ENCODE data around the gene OR52H1.
"Not testable (repeated sequence)": the region's sequence is repeated elsewhere in the genome, so short reads cannot be mapped to it uniquely, and the experiment has no call there.

GRCh38 chr11:5584458-5584857, 36.1 kb upstream of the OR52H1 start:
- TF ChIP-seq CTCF (IDR thresholded peaks at IDR 0.05); GATA2 (CRISPR knock-in tag; IDR thresholded peaks at IDR 0.05); RFX5 (IDR thresholded peaks at IDR 0.05; ENCODE audit: low read length); SMC3 (IDR thresholded peaks at IDR 0.05; ENCODE audit: low read depth, low read length); POLR2AphosphoS5 (IDR thresholded peaks at IDR 0.05; ENCODE audit: low read depth, low read length); RXRA (IDR thresholded peaks at IDR 0.05; ENCODE audit: borderline replicate concordance, low read depth); RAD21 (IDR thresholded peaks at IDR 0.05; ENCODE audit: low read length); RCOR1 (IDR thresholded peaks at IDR 0.05; ENCODE audit: low read length); USF2 (IDR thresholded peaks at IDR 0.05; ENCODE audit: borderline replicate concordance, low read depth, low read length): not testable (repeated sequence)
- TF ChIP-seq, protein P1, sequence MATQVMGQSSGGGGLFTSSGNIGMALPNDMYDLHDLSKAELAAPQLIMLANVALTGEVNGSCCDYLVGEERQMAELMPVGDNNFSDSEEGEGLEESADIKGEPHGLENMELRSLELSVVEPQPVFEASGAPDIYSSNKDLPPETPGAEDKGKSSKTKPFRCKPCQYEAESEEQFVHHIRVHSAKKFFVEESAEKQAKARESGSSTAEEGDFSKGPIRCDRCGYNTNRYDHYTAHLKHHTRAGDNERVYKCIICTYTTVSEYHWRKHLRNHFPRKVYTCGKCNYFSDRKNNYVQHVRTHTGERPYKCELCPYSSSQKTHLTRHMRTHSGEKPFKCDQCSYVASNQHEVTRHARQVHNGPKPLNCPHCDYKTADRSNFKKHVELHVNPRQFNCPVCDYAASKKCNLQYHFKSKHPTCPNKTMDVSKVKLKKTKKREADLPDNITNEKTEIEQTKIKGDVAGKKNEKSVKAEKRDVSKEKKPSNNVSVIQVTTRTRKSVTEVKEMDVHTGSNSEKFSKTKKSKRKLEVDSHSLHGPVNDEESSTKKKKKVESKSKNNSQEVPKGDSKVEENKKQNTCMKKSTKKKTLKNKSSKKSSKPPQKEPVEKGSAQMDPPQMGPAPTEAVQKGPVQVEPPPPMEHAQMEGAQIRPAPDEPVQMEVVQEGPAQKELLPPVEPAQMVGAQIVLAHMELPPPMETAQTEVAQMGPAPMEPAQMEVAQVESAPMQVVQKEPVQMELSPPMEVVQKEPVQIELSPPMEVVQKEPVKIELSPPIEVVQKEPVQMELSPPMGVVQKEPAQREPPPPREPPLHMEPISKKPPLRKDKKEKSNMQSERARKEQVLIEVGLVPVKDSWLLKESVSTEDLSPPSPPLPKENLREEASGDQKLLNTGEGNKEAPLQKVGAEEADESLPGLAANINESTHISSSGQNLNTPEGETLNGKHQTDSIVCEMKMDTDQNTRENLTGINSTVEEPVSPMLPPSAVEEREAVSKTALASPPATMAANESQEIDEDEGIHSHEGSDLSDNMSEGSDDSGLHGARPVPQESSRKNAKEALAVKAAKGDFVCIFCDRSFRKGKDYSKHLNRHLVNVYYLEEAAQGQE (IDR thresholded peaks at IDR 0.05; ENCODE audit: low read depth, low read length), result not testable (repeated sequence)

Data from SK-N-SH (cell line).